Muscle layer of colon (tissue), 2 donors: ENCODE data around the gene FAS.

Source experiments
- H3K27ac ChIP-seq: one replicate; pipeline ENCODE4 v1.7.0; 2013; ENCODE audit warnings: low read depth, mild to moderate bottlenecking, low read length, moderate library complexity
- H3K27me3 ChIP-seq, 2 donors: one replicate each; pipeline ENCODE4 v1.7.0; 2013; ENCODE audit warnings: low read length in 2 of 2, mild to moderate bottlenecking in 2 of 2; ENCODE audit not compliant: insufficient read depth in 2 of 2, control insufficient read depth in 1 of 2
- H3K36me3 ChIP-seq: one replicate; pipeline ENCODE4 v1.7.0; 2013; ENCODE audit warnings: mild to moderate bottlenecking, low read length; ENCODE audit not compliant: insufficient read depth
- H3K4me1 ChIP-seq: one replicate; pipeline ENCODE4 v1.7.0; 2013; ENCODE audit warnings: mild to moderate bottlenecking, low read length; ENCODE audit not compliant: insufficient read depth
- H3K4me3 ChIP-seq, 2 donors: one replicate each; pipeline ENCODE4 v1.7.0; 2013; ENCODE audit warnings: low read length in 2 of 2, low read depth in 1 of 2, mild to moderate bottlenecking in 1 of 2, moderate library complexity in 1 of 2
- H3K9ac ChIP-seq: one replicate; pipeline ENCODE4 v1.7.0; 2013; ENCODE audit warnings: low read length
- H3K9me3 ChIP-seq: one replicate; pipeline ENCODE4 v1.7.0; 2013; ENCODE audit warnings: mild to moderate bottlenecking, low read length
- donor health status: abdominal sarcoma.
- donor health status: Adenocarcinoma of cecum.

The FAS gene

GRCh38 chr10:88971221-88972061, 19.2 kb upstream of the FAS start:
- H3K27ac ChIP-seq = peak overlapping the region; percentile 66
- H3K9ac ChIP-seq = no peak overlapping the region
- no peaks in the 10 kb centered on the region for H3K36me3 ChIP-seq
- H3K27me3 ChIP-seq = no peaks in the 10 kb centered on the region
- no peak overlapping the region for H3K4me3 ChIP-seq
- H3K9me3 ChIP-seq = no peaks in the 10 kb centered on the region
- peaks cover 40% of the 10 kb centered on the region for H3K4me1 ChIP-seq

- Histone ChIP-seq H3K4me3 (no peak overlapping the region), H3K36me3 (no peaks in the 10 kb centered on the region), H3K27ac (no peak overlapping the region), H3K27me3 (no peaks in the 10 kb centered on the region), H3K9me3 (no peaks in the 10 kb centered on the region), H3K4me1 (peaks cover 36% of the 10 kb centered on the region), H3K9ac (no peak overlapping the region)
Observed at GRCh38 chr10:88974012-88974411, 16.6 kb upstream of the FAS start.

- H3K4me1 ChIP-seq = peaks cover 40% of the 10 kb centered on the region
- no peaks in the 10 kb centered on the region for H3K36me3 ChIP-seq
- H3K4me3 ChIP-seq = peak overlapping the region; percentile 7 to 54
- no peaks in the 10 kb centered on the region for H3K27me3 ChIP-seq
- peak overlapping the region; percentile 48 for H3K27ac ChIP-seq
- no peaks in the 10 kb centered on the region for H3K9me3 ChIP-seq
- peak overlapping the region; percentile 59 for H3K9ac ChIP-seq
Observed at GRCh38 chr10:88974446-88975376, 15.9 kb upstream of the FAS start.

GRCh38 chr10:88975377-88975720, 15.2 kb upstream of the FAS start:
- Histone ChIP-seq H3K9ac (peak overlapping the region; percentile 59), H3K4me1 (peaks cover 47% of the 10 kb centered on the region), H3K9me3 (no peaks in the 10 kb centered on the region), H3K27ac (peak overlapping the region; percentile 48), H3K27me3 (no peaks in the 10 kb centered on the region), H3K4me3 (peak overlapping the region; percentile 7 to 54), H3K36me3 (no peaks in the 10 kb centered on the region)

- Histone ChIP-seq H3K27ac (peak overlapping the region; percentile 79), H3K4me1 (peaks cover 63% of the 10 kb centered on the region), H3K27me3 (no peaks in the 10 kb centered on the region), H3K9ac (no peak overlapping the region), H3K36me3 (no peaks in the 10 kb centered on the region), H3K4me3 (no peak overlapping the region), H3K9me3 (no peaks in the 10 kb centered on the region)
Observed at GRCh38 chr10:88978463-88978862, 12.1 kb upstream of the FAS start.

GRCh38 chr10:88979153-88979562, 11.4 kb upstream of the FAS start:
- H3K9me3 ChIP-seq = no peaks in the 10 kb centered on the region

GRCh38 chr10:88979603-88980002, 11.0 kb upstream of the FAS start:
- H3K4me3 ChIP-seq = no peak overlapping the region
- peak overlapping the region; percentile 79 for H3K27ac ChIP-seq
- peaks cover 68% of the 10 kb centered on the region for H3K4me1 ChIP-seq
- H3K9me3 ChIP-seq = no peaks in the 10 kb centered on the region
- no peaks in the 10 kb centered on the region for H3K36me3 ChIP-seq
- no peaks in the 10 kb centered on the region for H3K27me3 ChIP-seq
- H3K9ac ChIP-seq = no peak overlapping the region

More at GRCh38 chr10:88979153-88979562, 11.4 kb upstream of the FAS start:
- Histone ChIP-seq H3K27me3 (no peaks in the 10 kb centered on the region), H3K4me3 (no peak overlapping the region), H3K27ac (peak overlapping the region; percentile 79), H3K9ac (no peak overlapping the region), H3K4me1 (peaks cover 66% of the 10 kb centered on the region), H3K36me3 (no peaks in the 10 kb centered on the region)

GRCh38 chr10:88980247-88980646, 10.4 kb upstream of the FAS start:
- H3K36me3 ChIP-seq = no peaks in the 10 kb centered on the region
- H3K9ac ChIP-seq = no peak overlapping the region
- no peaks in the 10 kb centered on the region for H3K9me3 ChIP-seq
- peaks cover 67% of the 10 kb centered on the region for H3K4me1 ChIP-seq
- H3K27me3 ChIP-seq = no peaks in the 10 kb centered on the region
- peak overlapping the region; percentile 79 for H3K27ac ChIP-seq
- no peak overlapping the region for H3K4me3 ChIP-seq

GRCh38 chr10:88980800-88981199, 9.8 kb upstream of the FAS start:
- Histone ChIP-seq H3K9me3 (no peaks in the 10 kb centered on the region), H3K27me3 (no peaks in the 10 kb centered on the region), H3K9ac (no peak overlapping the region), H3K27ac (peak overlapping the region; percentile 79), H3K36me3 (no peaks in the 10 kb centered on the region), H3K4me1 (peaks cover 67% of the 10 kb centered on the region), H3K4me3 (no peak overlapping the region)

GRCh38 chr10:88981435-88981834, 9.2 kb upstream of the FAS start:
- peak overlapping the region; percentile 67 for H3K27ac ChIP-seq
- no peaks in the 10 kb centered on the region for H3K27me3 ChIP-seq
- H3K9me3 ChIP-seq = no peaks in the 10 kb centered on the region
- no peak overlapping the region for H3K4me3 ChIP-seq
- no peaks in the 10 kb centered on the region for H3K36me3 ChIP-seq
- H3K9ac ChIP-seq = peak overlapping the region; percentile 50
- peaks cover 69% of the 10 kb centered on the region for H3K4me1 ChIP-seq

GRCh38 chr10:88982366-88982765, 8.2 kb upstream of the FAS start:
- no peaks in the 10 kb centered on the region for H3K9me3 ChIP-seq
- H3K36me3 ChIP-seq = no peaks in the 10 kb centered on the region
- H3K9ac ChIP-seq = peak overlapping the region; percentile 50
- H3K27ac ChIP-seq = peak overlapping the region; percentile 82
- peaks cover 72% of the 10 kb centered on the region for H3K4me1 ChIP-seq
- H3K4me3 ChIP-seq = no peak overlapping the region
- H3K27me3 ChIP-seq = no peaks in the 10 kb centered on the region
